Articular chondrocyte of knee joint (primary cell): ENCODE measurements around the gene HYAL2. TPM values are rescaled to one million over a fixed set of nuclear protein-coding genes. Genes with fewer than 3 reads are reported as not detected.

Experiments used
- total RNA-seq: library from RNA; depleted of rRNA; stranded (reverse); fragments of >200 nt; gene quantifications from 2 replicates; pipeline ENCODE4 v1.2.3, GENCODE V29; 2012

Gene HYAL2
- total RNA-seq, 1 donor, result 27.8 TPM

Other genes with a start within 250 kb of the HYAL2 start
- gene RBM5, start 233.8 kb downstream of the HYAL2 start, total RNA-seq, result 160 TPM in 2 replicates
- gene SEMA3F, start 167.4 kb downstream of the HYAL2 start, total RNA-seq, result 9.5 and 14.2 TPM in 2 replicates
- gene GNAT1, start 131.1 kb downstream of the HYAL2 start, total RNA-seq, result not detected in 2 replicates
- 0.11 and 0.39 TPM in 2 replicates for gene SLC38A3, start 117.5 kb downstream of the HYAL2 start, total RNA-seq
- gene GNAI2, start 86.5 kb downstream of the HYAL2 start, total RNA-seq, result 211 and 281 TPM in 2 replicates
- gene SEMA3B, start 53.6 kb downstream of the HYAL2 start, total RNA-seq, result 16.5 and 24.4 TPM in 2 replicates
- 0.13 and 0.22 TPM in 2 replicates for gene LSMEM2, start 43.7 kb downstream of the HYAL2 start, total RNA-seq
- gene IFRD2, start 30.3 kb downstream of the HYAL2 start, total RNA-seq, result 41.7 and 52.7 TPM in 2 replicates
- 1.8 and 3.3 TPM in 2 replicates for gene HYAL3, start 23.3 kb downstream of the HYAL2 start, total RNA-seq
- gene NAA80, start 23.3 kb downstream of the HYAL2 start, total RNA-seq, result 4.3 and 5.6 TPM in 2 replicates
- 14.5 and 15.5 TPM in 2 replicates for gene HYAL1, start 19.2 kb downstream of the HYAL2 start, total RNA-seq
- 11.1 and 14.5 TPM in 2 replicates for gene TUSC2, start 5.5 kb upstream of the HYAL2 start, total RNA-seq
- 19.1 and 21.7 TPM in 2 replicates for gene RASSF1, start 18.1 kb upstream of the HYAL2 start, total RNA-seq
- gene ZMYND10, start 23.0 kb upstream of the HYAL2 start, total RNA-seq, result 2.0 and 4.2 TPM in 2 replicates
- gene NPRL2, start 28.0 kb upstream of the HYAL2 start, total RNA-seq, result 15.8 and 17.5 TPM in 2 replicates
- 17.8 and 18.3 TPM in 2 replicates for gene CYB561D2, start 28.1 kb upstream of the HYAL2 start, total RNA-seq
- 40.9 and 47.1 TPM in 2 replicates for gene TMEM115, start 36.8 kb upstream of the HYAL2 start, total RNA-seq
- 0.22 TPM in 1 of 2 replicates, not detected in the other for gene CACNA2D2, start 180.9 kb upstream of the HYAL2 start, total RNA-seq
- gene C3orf18, start 245.0 kb upstream of the HYAL2 start, total RNA-seq, result 18.4 and 21.8 TPM in 2 replicates
- 11.1 and 12.2 TPM in 2 replicates for gene HEMK1, start 246.8 kb upstream of the HYAL2 start, total RNA-seq